Measurements from ENCODE around the gene CLCN4. TPM values are rescaled to one million over a fixed set of nuclear protein-coding genes. Genes with fewer than 3 reads are reported as not detected.

CLCN4 gene
- total RNA-seq, 1 experiment from 2014 or later = 6.9 TPM

DNA sequence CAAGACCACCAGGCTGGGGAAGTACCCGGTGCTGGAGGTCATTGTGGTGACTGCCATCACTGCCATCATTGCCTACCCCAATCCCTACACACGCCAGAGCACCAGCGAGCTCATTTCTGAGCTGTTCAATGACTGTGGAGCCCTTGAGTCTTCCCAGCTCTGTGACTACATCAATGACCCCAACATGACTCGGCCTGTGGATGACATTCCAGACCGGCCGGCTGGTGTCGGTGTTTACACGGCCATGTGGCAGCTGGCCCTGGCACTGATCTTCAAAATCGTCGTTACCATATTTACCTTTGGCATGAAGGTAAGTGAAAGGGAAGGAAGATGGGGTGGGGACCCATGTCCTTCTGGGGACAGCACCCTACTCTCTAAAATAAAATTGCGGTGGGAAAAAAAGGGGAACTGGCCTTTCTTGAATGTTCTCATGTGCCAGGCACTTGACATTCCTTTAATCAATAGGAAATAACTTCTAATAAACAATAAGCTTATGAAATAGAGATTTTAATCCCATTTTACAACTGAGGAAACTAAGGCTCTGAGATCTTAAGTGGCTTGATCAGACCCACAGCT lies 51.6 kb downstream of the CLCN4 start:
- Histone ChIP-seq H3K56ac (ENCODE audit: insufficient read length, low read depth, low read length) (no peak overlapping the region), H3K4ac (ENCODE audit: low read depth, low read length) (no peak overlapping the region), H3K9ac (ENCODE audit: extremely low read depth, insufficient read length, low read length) (no peak overlapping the region), H3K4me1 (ENCODE audit: insufficient read depth, low read length) (no peaks in the 10 kb centered on the region), H4K8ac (replicated peaks; ENCODE audit: insufficient read length, low read depth, low read length) (no peak overlapping the region), H3K23me2 (ENCODE audit: insufficient read length, low read depth, low read length, poor library complexity, severe bottlenecking) (no peaks in the 10 kb centered on the region), H4K91ac (ENCODE audit: insufficient read length, low read depth, low read length) (no peak overlapping the region), H2AK5ac (ENCODE audit: insufficient read length, low read length) (no peak overlapping the region), H4K20me1 (ENCODE audit: control insufficient read depth, insufficient read depth, insufficient read length) (no peaks in the 10 kb centered on the region), H3K9me3 (ENCODE audit: control insufficient read depth, low read depth, low read length) (no peaks in the 10 kb centered on the region), H3K27me3 (ENCODE audit: insufficient read depth, low read length) (no peaks in the 10 kb centered on the region), H3K27ac (ENCODE audit: insufficient read length, low read depth, low read length) (no peak overlapping the region), H3K4me2 (ENCODE audit: insufficient read depth, insufficient read length, low read length) (no peak overlapping the region), H2BK15ac (ENCODE audit: low read depth, low read length) (no peak overlapping the region), H3K23ac (ENCODE audit: insufficient read length, low read depth, low read length) (no peak overlapping the region), H3T11ph (ENCODE audit: low read length) (no peak overlapping the region), H2BK5ac (ENCODE audit: insufficient read length, low read length) (no peak overlapping the region), H2BK120ac (ENCODE audit: low read depth, low read length, poor library complexity, severe bottlenecking) (no peak overlapping the region), H3K79me2 (ENCODE audit: insufficient read depth, low read length) (no peaks in the 10 kb centered on the region), H3K14ac (ENCODE audit: insufficient read depth, low read length) (no peak overlapping the region), H3K18ac (ENCODE audit: insufficient read length, low read depth, low read length) (no peak overlapping the region), H3K79me1 (ENCODE audit: insufficient read depth, low read depth, low read length, poor library complexity, severe bottlenecking) (no peaks in the 10 kb centered on the region), H2AFZ (ENCODE audit: low read length) (no peak overlapping the region), H4K5ac (ENCODE audit: insufficient read length, low read depth, low read length) (no peak overlapping the region), H2BK12ac (ENCODE audit: insufficient read length, low read depth, low read length) (no peak overlapping the region), H2BK20ac (ENCODE audit: low read depth, low read length, poor library complexity, severe bottlenecking) (no peak overlapping the region)
- Mint-ChIP-seq H3K27me3 (ENCODE audit: low read depth) (peaks cover 2% of the 10 kb centered on the region; the same call in 1 of the 2 replicates), H3K36me3 (ENCODE audit: insufficient read depth in 1 of 3, low read depth in 3 of 3) (peaks cover 16 to 19% (median 18%) of the 10 kb centered on the region in 3 experiments), H3K9me3 (peaks cover 54 to 60% of the 10 kb centered on the region in 2 experiments), H3K4me1 (no peaks in the 10 kb centered on the region), H3K4me3 (no peak overlapping the region), H3K27ac (no peak overlapping the region; a peak in 1 of 7 replicates)
- TF ChIP-seq, protein P1, sequence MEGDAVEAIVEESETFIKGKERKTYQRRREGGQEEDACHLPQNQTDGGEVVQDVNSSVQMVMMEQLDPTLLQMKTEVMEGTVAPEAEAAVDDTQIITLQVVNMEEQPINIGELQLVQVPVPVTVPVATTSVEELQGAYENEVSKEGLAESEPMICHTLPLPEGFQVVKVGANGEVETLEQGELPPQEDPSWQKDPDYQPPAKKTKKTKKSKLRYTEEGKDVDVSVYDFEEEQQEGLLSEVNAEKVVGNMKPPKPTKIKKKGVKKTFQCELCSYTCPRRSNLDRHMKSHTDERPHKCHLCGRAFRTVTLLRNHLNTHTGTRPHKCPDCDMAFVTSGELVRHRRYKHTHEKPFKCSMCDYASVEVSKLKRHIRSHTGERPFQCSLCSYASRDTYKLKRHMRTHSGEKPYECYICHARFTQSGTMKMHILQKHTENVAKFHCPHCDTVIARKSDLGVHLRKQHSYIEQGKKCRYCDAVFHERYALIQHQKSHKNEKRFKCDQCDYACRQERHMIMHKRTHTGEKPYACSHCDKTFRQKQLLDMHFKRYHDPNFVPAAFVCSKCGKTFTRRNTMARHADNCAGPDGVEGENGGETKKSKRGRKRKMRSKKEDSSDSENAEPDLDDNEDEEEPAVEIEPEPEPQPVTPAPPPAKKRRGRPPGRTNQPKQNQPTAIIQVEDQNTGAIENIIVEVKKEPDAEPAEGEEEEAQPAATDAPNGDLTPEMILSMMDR (conservative IDR thresholded peaks at IDR 0.05) = no peak
- no peak for DNase-seq
- WGBS (ENCODE audit: extremely low coverage, insufficient read length, low lambda C conversion rate) = no CpG with 5 or more reads among the region's 11 CpGs
